Chondrocyte (in vitro differentiated cells): ENCODE measurements around the gene DTNA. TPM values are rescaled to one million over a fixed set of nuclear protein-coding genes. Genes with fewer than 3 reads are reported as not detected.

Source experiments
- DNase-seq: peaks from one replicate; pipeline ENCODE4 v3.0.0; 2021; ENCODE audit warnings: mixed read lengths, low spot score
- H3K27ac Mint-ChIP-seq: one replicate; pipeline ENCODE4 v1.8.0; 2021; ENCODE audit warnings: mild to moderate bottlenecking, moderate library complexity, mixed read lengths; ENCODE audit not compliant: unreplicated experiment
- H3K27me3 Mint-ChIP-seq: 2 replicates; pipeline ENCODE4 v1.8.0; 2021; ENCODE audit warnings: low read depth, mixed read lengths
- H3K36me3 Mint-ChIP-seq: 2 replicates; pipeline ENCODE4 v1.8.0; 2021; ENCODE audit warnings: low read depth, mixed read lengths
- H3K4me1 Mint-ChIP-seq: 2 replicates; pipeline ENCODE4 v1.8.0; 2021; ENCODE audit warnings: low read depth, mild to moderate bottlenecking, mixed read lengths
- H3K4me3 Mint-ChIP-seq: one replicate; pipeline ENCODE4 v1.8.0; 2021; ENCODE audit warnings: mild to moderate bottlenecking, moderate library complexity, mixed read lengths; ENCODE audit not compliant: unreplicated experiment
- H3K9me3 Mint-ChIP-seq: 2 replicates; pipeline ENCODE4 v1.8.0; 2021; ENCODE audit warnings: low read depth, mixed read lengths
- total RNA-seq: library from RNA; stranded (reverse); gene quantifications from 3 replicates; pipeline ENCODE4 v1.2.1, GENCODE V29; 2021
- TF ChIP-seq, protein P1 (sequence below): fragments of 200-600 bp; sonication (generic); IDR thresholded peaks from 2 replicates; pipeline ENCODE4 v1.5.0; 2021; ENCODE audit warnings: antibody characterized with exemption, mild to moderate bottlenecking, moderate library complexity

The DTNA gene
- total RNA-seq, 1 donor from 2014 or later: 3.7 TPM

DNA sequence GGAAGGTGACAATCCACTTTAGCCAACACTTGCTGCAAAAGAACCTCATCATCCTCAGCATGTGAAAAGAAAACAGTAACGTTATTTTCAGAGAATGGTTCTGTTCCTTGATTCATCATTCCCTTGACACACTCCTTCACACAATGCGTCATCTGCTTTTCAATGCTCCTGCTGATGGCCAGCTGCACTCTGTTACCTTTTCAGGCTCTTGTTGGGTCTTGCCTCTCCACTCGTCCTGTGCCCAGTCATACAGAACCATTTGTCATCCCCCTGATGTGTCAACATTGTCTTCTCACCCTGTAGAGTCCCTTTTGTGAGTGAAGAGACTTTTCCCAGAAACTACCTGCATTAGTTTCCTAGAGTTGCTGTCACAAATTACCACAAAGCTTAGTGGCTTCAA, 12.2 kb upstream of the DTNA start:
- Mint-ChIP-seq H3K9me3 (peaks cover 5% of the 10 kb centered on the region), H3K4me1 (peaks cover 4% of the 10 kb centered on the region), H3K27ac (no peak overlapping the region), H3K4me3 (no peak overlapping the region), H3K36me3 (no peaks in the 10 kb centered on the region), H3K27me3 (no peaks in the 10 kb centered on the region)
- no peak for DNase-seq
- TF ChIP-seq, protein P1, sequence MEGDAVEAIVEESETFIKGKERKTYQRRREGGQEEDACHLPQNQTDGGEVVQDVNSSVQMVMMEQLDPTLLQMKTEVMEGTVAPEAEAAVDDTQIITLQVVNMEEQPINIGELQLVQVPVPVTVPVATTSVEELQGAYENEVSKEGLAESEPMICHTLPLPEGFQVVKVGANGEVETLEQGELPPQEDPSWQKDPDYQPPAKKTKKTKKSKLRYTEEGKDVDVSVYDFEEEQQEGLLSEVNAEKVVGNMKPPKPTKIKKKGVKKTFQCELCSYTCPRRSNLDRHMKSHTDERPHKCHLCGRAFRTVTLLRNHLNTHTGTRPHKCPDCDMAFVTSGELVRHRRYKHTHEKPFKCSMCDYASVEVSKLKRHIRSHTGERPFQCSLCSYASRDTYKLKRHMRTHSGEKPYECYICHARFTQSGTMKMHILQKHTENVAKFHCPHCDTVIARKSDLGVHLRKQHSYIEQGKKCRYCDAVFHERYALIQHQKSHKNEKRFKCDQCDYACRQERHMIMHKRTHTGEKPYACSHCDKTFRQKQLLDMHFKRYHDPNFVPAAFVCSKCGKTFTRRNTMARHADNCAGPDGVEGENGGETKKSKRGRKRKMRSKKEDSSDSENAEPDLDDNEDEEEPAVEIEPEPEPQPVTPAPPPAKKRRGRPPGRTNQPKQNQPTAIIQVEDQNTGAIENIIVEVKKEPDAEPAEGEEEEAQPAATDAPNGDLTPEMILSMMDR: no peak

DNA sequence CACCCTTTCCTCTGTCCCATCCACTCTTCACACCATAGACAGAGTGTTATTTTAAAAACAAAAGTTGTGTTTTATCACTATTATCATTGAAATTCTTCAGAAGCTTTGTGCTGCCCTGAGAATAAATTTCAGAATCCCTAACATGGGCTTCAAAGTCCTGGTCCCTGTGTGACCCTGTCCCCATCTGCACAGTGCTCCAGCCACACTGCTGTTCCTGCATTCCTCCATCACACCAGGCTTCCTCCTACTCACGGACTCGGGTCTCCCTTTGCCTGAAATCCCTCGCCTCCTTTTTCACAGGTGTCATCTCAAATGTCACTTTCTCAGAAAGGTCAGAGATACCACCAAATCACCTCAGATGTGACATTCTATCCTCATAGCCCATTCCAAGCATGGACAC, 8.2 kb upstream of the DTNA start:
- TF ChIP-seq, protein P1: no peak
- no peaks in the 10 kb centered on the region for H3K27me3 Mint-ChIP-seq
- H3K9me3 Mint-ChIP-seq: peaks cover 5% of the 10 kb centered on the region

DNA sequence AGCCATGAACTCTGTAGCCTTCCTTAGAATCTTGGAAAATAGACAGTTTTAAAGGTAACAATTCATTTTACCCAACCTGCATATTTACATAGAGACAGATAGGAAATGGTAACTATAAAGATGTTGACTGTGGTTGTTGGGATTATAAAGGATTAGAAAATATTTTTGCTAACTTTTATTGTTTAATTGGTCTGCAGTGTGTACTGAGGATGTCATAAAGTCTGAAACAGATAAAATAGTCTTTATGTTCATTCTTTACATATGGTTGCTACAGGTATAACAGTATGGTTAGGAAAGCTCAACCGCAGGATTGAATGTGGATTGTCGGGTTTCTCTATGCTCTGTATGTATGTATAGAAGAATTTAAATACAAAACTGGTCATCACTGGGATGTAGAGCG, 7.3 kb upstream of the DTNA start:
- Mint-ChIP-seq H3K27me3 (no peaks in the 10 kb centered on the region), H3K9me3 (peaks cover 5% of the 10 kb centered on the region), H3K36me3 (no peaks in the 10 kb centered on the region), H3K4me1 (peaks cover 9% of the 10 kb centered on the region), H3K27ac (no peak overlapping the region), H3K4me3 (no peak overlapping the region)
- TF ChIP-seq, protein P1: no peak
- no peak for DNase-seq

More for the DNA sequence above, 8.2 kb upstream of the DTNA start:
- no peak overlapping the region for H3K4me3 Mint-ChIP-seq
- no peaks in the 10 kb centered on the region for H3K4me1 Mint-ChIP-seq
- H3K27ac Mint-ChIP-seq: no peak overlapping the region
- H3K36me3 Mint-ChIP-seq: no peaks in the 10 kb centered on the region
- DNase-seq: no peak

DNA sequence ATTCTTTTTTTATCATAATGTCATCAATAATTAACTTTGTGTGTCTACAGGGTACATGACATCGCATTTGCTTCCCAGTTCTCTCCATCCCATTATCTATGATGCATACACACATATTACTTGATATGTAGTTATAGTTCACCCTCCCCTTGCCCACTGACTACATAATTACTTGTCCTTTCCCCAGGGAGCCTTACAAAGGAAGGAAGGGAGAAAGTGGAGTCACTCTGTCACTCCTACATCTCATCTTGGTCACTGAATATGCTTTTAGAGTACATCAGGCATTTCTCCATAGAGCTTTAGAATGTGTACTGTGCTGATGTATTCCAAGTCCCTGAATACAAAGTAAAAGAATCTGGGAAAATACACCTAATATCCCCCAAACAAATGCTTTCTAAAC, 6.0 kb upstream of the DTNA start:
- Mint-ChIP-seq H3K9me3 (no peaks in the 10 kb centered on the region), H3K27me3 (no peaks in the 10 kb centered on the region), H3K4me3 (no peak overlapping the region), H3K36me3 (no peaks in the 10 kb centered on the region), H3K27ac (no peak overlapping the region), H3K4me1 (peaks cover 21% of the 10 kb centered on the region)
- no peak for DNase-seq
- TF ChIP-seq, protein P1: no peak

DNA sequence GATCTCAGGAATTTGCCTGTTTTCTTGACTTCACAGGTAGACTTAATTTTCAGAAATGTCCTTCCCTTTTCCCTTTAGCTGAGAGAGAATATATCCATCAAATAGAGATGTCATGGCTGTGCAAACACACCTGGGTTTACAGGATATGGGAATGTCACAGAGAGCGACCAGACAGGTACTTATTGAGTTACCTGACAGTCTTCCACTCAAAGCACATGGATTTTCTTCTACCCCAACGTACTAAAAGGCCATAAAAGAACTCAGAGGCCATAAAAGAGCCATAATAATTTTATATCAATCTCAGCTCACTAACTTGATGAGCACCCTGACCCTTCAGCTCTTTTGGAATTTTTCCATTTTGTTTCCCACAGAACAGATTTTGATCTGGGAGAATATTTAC, 5.3 kb upstream of the DTNA start:
- Mint-ChIP-seq H3K4me1 (peaks cover 28% of the 10 kb centered on the region), H3K9me3 (no peaks in the 10 kb centered on the region), H3K27ac (no peak overlapping the region), H3K4me3 (no peak overlapping the region), H3K36me3 (no peaks in the 10 kb centered on the region), H3K27me3 (no peaks in the 10 kb centered on the region)
- DNase-seq: no peak
- TF ChIP-seq, protein P1: no peak
